Astrocyte (in vitro differentiated cells and primary cell): ENCODE results near the gene ST6GALNAC3. TPM values are rescaled to one million over a fixed set of nuclear protein-coding genes. Genes with fewer than 3 reads are reported as not detected.

Experiments
- DNase-seq: peaks from one replicate; pipeline ENCODE4 v3.0.0-alpha.2; 2010; ENCODE audit warnings: low read depth
- FAIRE-seq: peaks from 2 replicates; lab custom pipeline; 2011; peaks lifted over from hg19 to GRCh38; lab: Jason Lieb, UNC
- H2AFZ ChIP-seq: 2 replicates; pipeline ENCODE4 v1.6.0; 2012; ENCODE audit warnings: low read depth, low read length, inconsistent platforms
- H3K27ac ChIP-seq: 2 replicates; pipeline ENCODE4 v1.5.1; 2011; ENCODE audit warnings: low read depth, low read length, inconsistent platforms
- H3K27me3 ChIP-seq: 2 replicates; pipeline ENCODE4 v1.6.0; 2011; ENCODE audit warnings: low read length, inconsistent platforms; ENCODE audit not compliant: insufficient read depth
- H3K36me3 ChIP-seq: 2 replicates; pipeline ENCODE4 v1.5.1; 2011; ENCODE audit warnings: low read length, inconsistent platforms; ENCODE audit not compliant: insufficient read depth
- H3K4me1 ChIP-seq: 2 replicates; pipeline ENCODE4 v1.5.1; 2011; ENCODE audit warnings: low read length, inconsistent platforms; ENCODE audit not compliant: insufficient read depth
- H3K4me2 ChIP-seq: 2 replicates; pipeline ENCODE4 v1.6.0; 2012; ENCODE audit warnings: low read length, inconsistent platforms
- H3K4me3 ChIP-seq: 2 replicates; pipeline ENCODE4 v1.5.1; 2011; ENCODE audit warnings: low read depth, mild to moderate bottlenecking, low read length, inconsistent platforms; ENCODE audit not compliant: insufficient read depth
- H3K79me2 ChIP-seq: 2 replicates; pipeline ENCODE4 v1.6.0; 2012; ENCODE audit warnings: mild to moderate bottlenecking, low read length, inconsistent platforms; ENCODE audit not compliant: insufficient read depth
- H3K9ac ChIP-seq: 2 replicates; pipeline ENCODE4 v1.6.0; 2012; ENCODE audit warnings: mild to moderate bottlenecking, low read length, inconsistent platforms
- H3K9me3 ChIP-seq: 2 replicates; pipeline ENCODE4 v1.5.1; 2012; ENCODE audit warnings: low read depth, mild to moderate bottlenecking, low read length, inconsistent platforms; ENCODE audit not compliant: insufficient read depth
- H4K20me1 ChIP-seq: 2 replicates; pipeline ENCODE4 v1.6.0; 2012; ENCODE audit warnings: low read length, inconsistent platforms; ENCODE audit not compliant: insufficient read depth
- H3K27ac Mint-ChIP-seq: one replicate; pipeline ENCODE4 v1.8.0; 2021; ENCODE audit warnings: mild to moderate bottlenecking, mixed read lengths; ENCODE audit not compliant: unreplicated experiment
- H3K27me3 Mint-ChIP-seq: one replicate; pipeline ENCODE4 v1.8.0; 2021; ENCODE audit warnings: low read depth, mixed read lengths; ENCODE audit not compliant: unreplicated experiment
- H3K36me3 Mint-ChIP-seq: one replicate; pipeline ENCODE4 v1.8.0; 2021; ENCODE audit warnings: low read depth, mixed read lengths; ENCODE audit not compliant: unreplicated experiment
- H3K4me1 Mint-ChIP-seq: one replicate; pipeline ENCODE4 v1.8.0; 2021; ENCODE audit warnings: low read depth, mixed read lengths; ENCODE audit not compliant: unreplicated experiment
- H3K4me3 Mint-ChIP-seq: one replicate; pipeline ENCODE4 v1.8.0; 2021; ENCODE audit warnings: mild to moderate bottlenecking, moderate library complexity, mixed read lengths; ENCODE audit not compliant: unreplicated experiment
- H3K9me3 Mint-ChIP-seq: one replicate; pipeline ENCODE4 v1.8.0; 2021; ENCODE audit warnings: mild to moderate bottlenecking, mixed read lengths; ENCODE audit not compliant: unreplicated experiment
- CTCF ChIP-seq: IDR thresholded peaks from 2 replicates; pipeline ENCODE4 v1.5.1; 2011; ENCODE audit warnings: low read depth, mild to moderate bottlenecking, inconsistent platforms, low read length, moderate library complexity; ENCODE audit not compliant: insufficient read depth
- EZH2 ChIP-seq: IDR thresholded peaks from 2 replicates; pipeline ENCODE4 v1.6.1; 2012; ENCODE audit warnings: mild to moderate bottlenecking, low read length, inconsistent platforms; ENCODE audit not compliant: insufficient read depth
- total RNA-seq: library from RNA; stranded (reverse); gene quantifications from 2 replicates; pipeline ENCODE4 v1.2.1, GENCODE V29; 2021

The ST6GALNAC3 gene
- total RNA-seq, 1 donor from 2014 or later = 3.2 TPM

- DNase-seq = no peak
- no peak for TF ChIP-seq EZH2
- TF ChIP-seq CTCF = no peak
- no peaks in the 10 kb centered on the region for H4K20me1 ChIP-seq
- no peak overlapping the region for H3K4me2 ChIP-seq
- no peaks in the 10 kb centered on the region for H3K4me1 ChIP-seq
- no peak overlapping the region for H3K9ac ChIP-seq
- H3K9me3 ChIP-seq = no peaks in the 10 kb centered on the region
- no peak overlapping the region for H2AFZ ChIP-seq
- no peak overlapping the region for H3K4me3 ChIP-seq
- Mint-ChIP-seq H3K27ac (no peak overlapping the region), H3K4me3 (no peak overlapping the region), H3K36me3 (no peaks in the 10 kb centered on the region), H3K27me3 (no peaks in the 10 kb centered on the region), H3K9me3 (peaks cover 1% of the 10 kb centered on the region), H3K4me1 (peaks cover 6% of the 10 kb centered on the region)
- H3K27ac ChIP-seq = no peak overlapping the region
- no peak for FAIRE-seq
- H3K79me2 ChIP-seq = no peaks in the 10 kb centered on the region
- H3K27me3 ChIP-seq = no peaks in the 10 kb centered on the region
- no peaks in the 10 kb centered on the region for H3K36me3 ChIP-seq
Observed at GRCh38 chr1:76581712-76582111, 507.2 kb downstream of the ST6GALNAC3 start.

DNA sequence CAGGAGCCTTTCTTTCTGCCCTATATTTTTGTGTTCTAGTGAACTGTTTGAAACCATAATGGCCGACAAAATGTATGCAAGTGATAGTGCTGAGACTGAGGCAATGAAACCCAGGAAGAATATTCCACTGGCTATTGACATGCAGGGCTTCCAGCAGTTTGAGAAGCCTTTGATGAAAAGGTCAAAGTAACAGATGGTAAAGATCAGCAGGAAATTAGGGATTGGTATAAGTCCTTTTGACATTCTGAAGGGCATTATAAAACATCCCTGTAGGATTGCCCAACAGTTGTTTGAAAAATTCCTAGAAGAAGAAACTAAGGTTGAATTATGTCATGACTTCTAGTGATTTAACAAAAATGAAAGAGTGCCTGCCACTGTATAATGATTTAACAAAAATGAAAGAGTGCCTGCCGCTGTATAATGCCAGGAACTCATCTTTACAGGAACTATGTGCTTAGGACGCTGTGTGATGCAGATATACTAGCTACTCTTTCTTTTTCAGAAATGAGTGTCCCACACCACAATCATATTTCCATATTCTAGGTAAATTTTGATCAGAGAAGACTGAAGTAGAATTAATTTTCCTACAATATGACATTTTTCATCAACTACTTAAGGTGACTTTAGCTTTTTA lies 508.8 kb downstream of the ST6GALNAC3 start:
- Mint-ChIP-seq H3K4me3 (no peak overlapping the region), H3K27me3 (no peaks in the 10 kb centered on the region), H3K4me1 (peaks cover 6% of the 10 kb centered on the region), H3K36me3 (no peaks in the 10 kb centered on the region), H3K27ac (no peak overlapping the region), H3K9me3 (peaks cover 1% of the 10 kb centered on the region)
- no peak overlapping the region for H3K4me3 ChIP-seq
- H3K4me2 ChIP-seq = no peak overlapping the region
- no peaks in the 10 kb centered on the region for H3K27me3 ChIP-seq
- no peaks in the 10 kb centered on the region for H4K20me1 ChIP-seq
- H3K27ac ChIP-seq = no peak overlapping the region
- no peaks in the 10 kb centered on the region for H3K36me3 ChIP-seq
- no peak overlapping the region for H2AFZ ChIP-seq
- no peak for FAIRE-seq
- DNase-seq = no peak
- TF ChIP-seq CTCF = no peak
- TF ChIP-seq EZH2 = no peak
- H3K79me2 ChIP-seq = no peaks in the 10 kb centered on the region
- no peak overlapping the region for H3K9ac ChIP-seq
- H3K9me3 ChIP-seq = no peaks in the 10 kb centered on the region
- no peaks in the 10 kb centered on the region for H3K4me1 ChIP-seq

- Histone ChIP-seq H2AFZ (no peak overlapping the region), H3K4me1 (no peaks in the 10 kb centered on the region), H3K9me3 (no peaks in the 10 kb centered on the region), H3K9ac (no peak overlapping the region), H3K4me3 (no peak overlapping the region), H3K27ac (no peak overlapping the region), H4K20me1 (no peaks in the 10 kb centered on the region), H3K79me2 (no peaks in the 10 kb centered on the region), H3K27me3 (no peaks in the 10 kb centered on the region), H3K4me2 (no peak overlapping the region), H3K36me3 (no peaks in the 10 kb centered on the region)
- no peak for FAIRE-seq
- Mint-ChIP-seq H3K9me3 (peaks cover 1% of the 10 kb centered on the region), H3K27ac (no peak overlapping the region), H3K4me3 (no peak overlapping the region), H3K4me1 (peaks cover 6% of the 10 kb centered on the region), H3K36me3 (no peaks in the 10 kb centered on the region), H3K27me3 (no peaks in the 10 kb centered on the region)
- TF ChIP-seq CTCF = no peak
- no peak for TF ChIP-seq EZH2
- no peak for DNase-seq
Observed at GRCh38 chr1:76583875-76584477, 509.4 kb downstream of the ST6GALNAC3 start.
